HPDE6-E6E7 (cell line): ENCODE data around the gene SLC25A24.

Experiments used
- DNase-seq: peaks from one replicate; pipeline ENCODE4 v3.0.0; 2011; ENCODE audit warnings: missing footprints; ENCODE audit errors: extremely low spot score

SLC25A24 gene

GRCh38 chr1:108106775-108107174 is 93.4 kb downstream of the SLC25A24 start:
- no peak for DNase-seq

GRCh38 chr1:108100148-108100547 is 100.0 kb downstream of the SLC25A24 start:
- DNase-seq, result no peak

GRCh38 chr1:108097018-108097417 is 103.1 kb downstream of the SLC25A24 start:
- no peak for DNase-seq

GRCh38 chr1:108096089-108096488 is 104.1 kb downstream of the SLC25A24 start:
- no peak for DNase-seq

GRCh38 chr1:108089477-108089876 is 110.7 kb downstream of the SLC25A24 start:
- no peak for DNase-seq

- DNase-seq, result no peak
Measured at GRCh38 chr1:108085628-108086027, 114.5 kb downstream of the SLC25A24 start.

- no peak for DNase-seq
Measured at GRCh38 chr1:108084866-108085477, 115.2 kb downstream of the SLC25A24 start.
